HG02623 (cell line): ENCODE results near the gene ZIC2.

Source experiments
- ATAC-seq: cut with Tn5 transposase; IDR thresholded peaks from one replicate; pipeline ENCODE4 v1.9.1; 2021; ENCODE audit warnings: moderate library complexity; ENCODE audit not compliant: unreplicated experiment

The ZIC2 gene

DNA sequence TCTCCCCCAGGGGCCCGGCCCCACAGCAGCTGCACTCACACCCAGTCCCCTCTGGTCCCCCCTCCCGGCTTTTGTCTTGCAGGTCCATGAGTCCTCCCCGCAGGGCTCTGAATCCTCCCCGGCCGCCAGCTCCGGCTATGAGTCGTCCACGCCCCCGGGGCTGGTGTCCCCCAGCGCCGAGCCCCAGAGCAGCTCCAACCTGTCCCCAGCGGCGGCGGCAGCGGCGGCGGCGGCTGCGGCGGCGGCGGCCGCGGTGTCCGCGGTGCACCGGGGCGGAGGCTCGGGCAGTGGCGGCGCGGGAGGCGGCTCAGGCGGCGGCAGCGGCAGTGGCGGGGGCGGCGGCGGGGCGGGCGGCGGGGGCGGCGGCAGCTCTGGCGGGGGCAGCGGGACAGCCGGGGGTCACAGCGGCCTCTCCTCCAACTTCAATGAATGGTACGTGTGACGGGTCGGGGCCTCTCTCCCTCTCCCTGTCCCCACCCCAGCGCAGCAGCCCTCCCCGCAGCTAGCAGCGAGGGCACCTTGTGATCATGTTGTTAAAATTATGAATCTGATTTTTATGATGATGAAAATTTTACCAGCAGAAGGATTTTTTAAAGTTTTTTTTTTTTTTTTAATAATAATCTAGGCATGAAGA lies 3.8 kb downstream of the ZIC2 start:
- ATAC-seq = no peak

DNA sequence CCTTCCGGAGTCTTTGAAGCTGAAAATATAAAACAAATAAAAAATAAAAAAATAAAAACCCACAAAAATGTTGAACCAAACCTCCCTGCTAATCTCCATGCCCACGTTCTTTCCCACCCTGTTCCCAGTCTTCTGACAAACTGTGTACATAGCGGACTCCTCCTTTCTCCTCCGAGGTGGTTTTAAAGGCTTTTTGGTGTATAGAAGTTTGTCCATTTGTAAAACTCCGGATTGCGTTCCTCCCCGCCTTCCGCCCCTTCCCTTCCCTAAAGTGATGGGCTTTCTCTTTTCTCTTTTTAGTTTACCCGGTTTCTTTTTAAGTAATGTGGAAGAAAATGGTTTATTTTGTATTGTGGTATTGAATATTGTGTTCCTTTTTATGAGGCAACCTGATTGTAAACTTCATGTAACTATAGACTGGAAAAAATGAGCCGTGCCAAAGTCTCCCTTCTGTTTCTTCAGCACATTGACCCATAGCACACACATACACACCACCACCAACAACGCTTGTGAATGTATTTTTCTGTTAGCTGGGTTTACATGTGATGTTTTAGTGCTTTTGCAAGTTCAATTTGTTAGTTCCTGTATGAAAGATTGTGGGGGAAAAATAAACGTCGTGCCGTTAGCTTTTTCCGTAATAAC lies 4.4 kb downstream of the ZIC2 start:
- no peak for ATAC-seq

DNA sequence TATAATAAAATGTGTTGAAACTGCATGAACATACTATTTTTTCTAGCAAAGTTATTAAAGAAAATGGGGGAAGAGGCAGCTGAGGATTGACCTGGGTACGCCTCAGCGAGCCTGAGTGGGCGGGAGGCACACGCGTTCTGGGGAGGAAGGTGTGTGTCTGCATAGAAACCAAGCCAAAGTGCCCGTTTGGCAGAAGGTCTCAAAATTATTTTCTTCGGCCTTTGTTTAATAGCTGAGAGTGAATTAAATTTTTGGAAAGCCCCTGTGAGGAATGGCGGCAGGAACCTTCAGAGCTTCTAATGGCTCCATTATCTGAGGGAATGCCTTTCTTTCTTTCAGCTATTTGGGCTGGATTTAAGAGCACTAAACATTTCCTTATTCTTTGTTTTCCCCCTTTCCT lies 5.2 kb downstream of the ZIC2 start:
- no peak for ATAC-seq

DNA sequence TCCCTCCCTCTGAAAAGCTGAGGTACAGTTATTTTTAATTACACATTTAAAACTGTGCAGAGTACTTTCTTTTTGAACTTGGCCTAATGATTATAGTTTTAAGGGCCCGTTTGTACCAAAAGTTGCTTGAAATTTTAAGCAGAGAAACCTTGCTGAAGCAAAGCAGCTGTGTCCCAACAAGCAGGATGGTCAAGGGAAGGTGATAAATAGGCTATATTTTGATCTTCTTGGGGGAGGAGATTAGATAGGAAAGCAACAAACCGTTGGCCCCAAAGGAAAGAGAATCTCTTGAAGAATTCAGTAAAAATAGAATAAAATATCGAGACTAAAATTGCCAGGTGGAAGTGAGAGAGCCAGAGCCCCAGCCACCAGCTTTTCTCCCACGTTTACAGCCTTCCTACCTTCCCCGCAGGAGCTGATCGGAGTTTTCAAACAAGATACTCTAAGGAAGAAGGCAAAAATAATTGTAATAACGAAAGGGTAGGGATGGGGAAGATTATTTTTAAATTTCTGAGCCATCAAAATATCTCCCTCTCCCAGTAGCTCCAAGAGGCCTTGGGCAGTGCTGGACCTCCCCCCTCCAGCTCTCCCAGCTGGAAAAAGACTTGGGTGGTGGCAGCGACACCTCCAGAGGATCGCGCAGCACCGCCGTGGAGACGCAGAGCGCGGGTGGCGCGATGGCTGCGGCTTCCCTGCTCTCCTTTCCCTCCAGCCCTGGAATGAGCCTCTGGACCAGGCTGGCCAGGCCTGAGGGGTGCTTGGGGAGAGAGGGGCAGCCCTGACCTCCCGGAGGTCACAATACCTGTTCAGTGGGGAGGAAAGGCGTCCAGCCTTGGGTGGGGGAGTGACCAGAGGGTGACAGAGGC lies 5.8 kb downstream of the ZIC2 start:
- no peak for ATAC-seq

DNA sequence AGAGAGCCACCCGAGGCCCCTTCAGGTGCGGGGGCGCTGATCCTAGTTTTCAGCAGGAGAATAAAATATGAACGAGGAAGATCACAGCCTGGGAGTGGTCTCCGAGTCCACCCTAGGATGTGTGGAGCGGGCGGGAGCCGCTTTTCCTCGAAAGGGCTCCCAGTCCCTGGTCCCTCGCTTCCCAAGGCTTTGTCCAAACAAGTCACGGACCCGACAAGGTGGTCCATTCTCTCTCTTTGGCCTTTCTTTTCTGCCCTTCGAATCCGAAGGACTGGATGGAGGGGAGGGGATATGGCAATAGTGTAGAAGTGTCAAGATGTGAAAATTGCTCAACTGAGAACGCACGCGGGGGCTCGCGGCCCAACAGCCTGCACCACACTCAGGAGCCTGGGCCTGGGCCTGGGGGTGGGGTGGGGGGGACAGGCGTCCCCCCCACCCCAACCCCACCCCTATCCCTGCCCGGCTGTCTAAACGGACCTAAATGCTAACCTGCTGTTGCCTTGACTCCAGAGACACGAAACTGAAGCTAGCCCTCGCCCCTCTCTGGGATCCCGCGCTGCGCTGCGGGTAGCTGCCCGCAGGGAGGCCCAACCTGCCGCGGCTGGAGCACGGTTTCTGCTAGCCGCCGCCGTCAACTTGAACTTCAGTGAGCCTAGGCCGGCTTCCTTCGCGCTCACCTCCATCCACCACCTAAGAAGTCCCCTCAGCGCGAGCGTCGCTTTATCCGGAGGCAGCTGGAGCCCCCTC lies 7.1 kb downstream of the ZIC2 start:
- no peak for ATAC-seq

DNA sequence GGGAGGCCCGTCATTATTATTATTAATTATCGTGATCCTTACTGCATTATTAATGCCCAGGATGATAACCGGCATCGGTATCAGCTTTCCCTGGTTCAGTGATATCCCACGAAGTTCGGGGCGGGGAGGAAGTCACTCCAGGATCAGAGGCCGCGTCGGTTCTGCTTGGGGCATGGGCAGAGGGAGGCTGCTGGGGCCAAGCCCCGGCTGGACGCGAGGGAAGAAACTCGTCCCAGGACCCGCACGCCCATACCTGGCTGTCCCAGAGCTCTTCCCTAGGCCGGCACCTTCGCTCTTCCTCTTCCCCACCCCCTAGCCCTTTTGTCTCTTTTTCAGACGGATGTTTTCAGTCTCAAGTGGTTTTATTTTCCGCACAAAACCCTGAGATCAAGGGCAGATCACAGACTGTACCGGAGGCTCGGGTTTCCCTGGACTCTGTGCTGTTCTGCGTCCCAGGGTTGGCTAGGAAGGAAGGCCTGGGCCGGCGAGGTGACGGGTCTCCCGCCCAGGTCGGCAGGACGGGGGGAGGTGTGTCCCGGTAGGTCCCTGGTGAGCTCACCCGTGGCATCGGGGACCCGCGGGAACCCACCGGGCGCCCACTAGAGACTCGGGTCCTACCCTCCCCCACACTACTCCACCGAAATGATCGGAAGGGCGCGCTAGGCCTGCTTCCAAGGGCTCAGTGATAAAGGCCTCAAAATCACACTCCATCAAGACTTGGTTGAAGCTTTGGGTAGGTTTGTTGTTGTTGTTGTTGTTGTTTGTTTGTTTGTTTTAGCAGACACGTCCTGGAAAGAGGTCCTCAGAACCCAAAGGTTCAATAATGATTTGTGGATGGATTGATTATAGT lies 7.9 kb downstream of the ZIC2 start:
- ATAC-seq = no peak

DNA sequence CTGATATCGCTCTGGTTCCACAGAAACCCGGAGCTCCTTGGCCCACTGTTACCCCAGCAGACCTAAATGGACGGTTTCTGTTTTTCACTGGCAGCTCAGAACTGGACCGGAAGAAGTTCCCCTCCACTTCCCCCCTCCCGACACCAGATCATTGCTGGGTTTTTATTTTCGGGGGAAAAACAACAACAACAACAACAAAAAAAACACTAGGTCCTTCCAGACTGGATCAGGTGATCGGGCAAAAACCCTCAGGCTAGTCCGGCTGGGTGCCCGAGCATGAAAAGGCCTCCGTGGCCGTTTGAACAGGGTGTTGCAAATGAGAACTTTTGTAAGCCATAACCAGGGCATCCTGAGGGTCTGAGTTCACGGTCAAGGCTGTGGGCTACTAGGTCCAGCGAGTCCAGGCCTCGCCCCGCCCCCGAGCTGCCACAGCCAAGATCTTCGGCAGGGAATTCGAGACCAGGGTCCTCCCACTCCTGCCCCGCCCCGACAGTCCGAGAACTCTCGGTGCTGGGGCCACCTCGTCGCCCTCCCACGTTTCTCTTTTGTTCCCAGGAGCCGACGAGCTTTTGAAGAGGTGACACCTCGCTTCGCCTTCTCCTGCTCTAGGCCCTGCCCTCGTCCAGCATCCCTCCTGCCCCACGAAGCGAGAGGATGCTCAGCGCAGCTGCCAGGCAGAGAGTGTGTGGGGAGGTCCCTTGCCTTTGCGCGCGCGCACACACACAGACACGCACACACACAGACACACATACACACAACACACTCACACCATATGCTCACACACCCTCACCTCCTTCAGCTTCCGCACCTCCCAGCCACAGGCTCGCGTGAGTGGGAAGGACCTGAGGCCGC lies 8.8 kb downstream of the ZIC2 start:
- ATAC-seq = no peak

DNA sequence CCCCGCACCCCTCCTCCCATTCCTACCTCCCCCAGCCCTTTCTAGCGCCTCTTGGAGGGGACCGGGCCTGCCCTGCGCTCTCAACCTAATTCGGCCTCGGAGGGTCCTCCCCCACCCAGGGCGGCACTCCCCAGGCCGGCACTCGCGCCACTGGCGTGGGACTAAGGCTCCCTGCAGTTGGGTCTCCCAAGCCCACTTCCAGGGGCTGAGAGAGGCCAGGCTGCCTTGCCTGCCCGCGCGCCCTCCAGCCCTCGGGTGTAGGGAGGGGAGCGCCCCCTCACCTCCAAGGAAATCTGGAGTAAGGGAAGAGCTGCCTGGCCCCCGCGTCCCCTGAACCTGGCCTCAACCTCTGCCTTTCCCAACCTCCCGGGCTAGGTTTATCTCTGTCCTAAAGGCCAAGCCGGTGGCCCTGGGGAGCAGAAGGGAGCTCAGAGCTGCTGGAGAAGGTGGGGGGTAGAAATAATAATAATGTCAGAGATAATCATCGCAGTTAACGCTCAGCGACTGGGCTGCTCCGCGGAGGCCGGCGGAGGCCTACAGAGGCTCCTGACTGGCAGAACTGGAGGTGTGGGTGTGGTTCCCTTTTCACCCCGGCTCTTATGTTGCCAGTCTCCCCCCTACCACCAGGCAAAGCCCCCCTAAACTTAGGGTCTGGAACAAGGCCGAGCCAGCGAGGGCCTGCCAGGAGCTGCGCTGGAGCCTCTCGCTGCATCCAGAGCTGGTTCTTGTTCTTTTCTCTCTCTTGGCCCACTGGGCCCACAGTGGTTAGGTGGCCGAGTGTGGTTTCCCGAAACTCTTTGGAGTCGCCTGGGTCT lies 9.6 kb downstream of the ZIC2 start:
- ATAC-seq = no peak

DNA sequence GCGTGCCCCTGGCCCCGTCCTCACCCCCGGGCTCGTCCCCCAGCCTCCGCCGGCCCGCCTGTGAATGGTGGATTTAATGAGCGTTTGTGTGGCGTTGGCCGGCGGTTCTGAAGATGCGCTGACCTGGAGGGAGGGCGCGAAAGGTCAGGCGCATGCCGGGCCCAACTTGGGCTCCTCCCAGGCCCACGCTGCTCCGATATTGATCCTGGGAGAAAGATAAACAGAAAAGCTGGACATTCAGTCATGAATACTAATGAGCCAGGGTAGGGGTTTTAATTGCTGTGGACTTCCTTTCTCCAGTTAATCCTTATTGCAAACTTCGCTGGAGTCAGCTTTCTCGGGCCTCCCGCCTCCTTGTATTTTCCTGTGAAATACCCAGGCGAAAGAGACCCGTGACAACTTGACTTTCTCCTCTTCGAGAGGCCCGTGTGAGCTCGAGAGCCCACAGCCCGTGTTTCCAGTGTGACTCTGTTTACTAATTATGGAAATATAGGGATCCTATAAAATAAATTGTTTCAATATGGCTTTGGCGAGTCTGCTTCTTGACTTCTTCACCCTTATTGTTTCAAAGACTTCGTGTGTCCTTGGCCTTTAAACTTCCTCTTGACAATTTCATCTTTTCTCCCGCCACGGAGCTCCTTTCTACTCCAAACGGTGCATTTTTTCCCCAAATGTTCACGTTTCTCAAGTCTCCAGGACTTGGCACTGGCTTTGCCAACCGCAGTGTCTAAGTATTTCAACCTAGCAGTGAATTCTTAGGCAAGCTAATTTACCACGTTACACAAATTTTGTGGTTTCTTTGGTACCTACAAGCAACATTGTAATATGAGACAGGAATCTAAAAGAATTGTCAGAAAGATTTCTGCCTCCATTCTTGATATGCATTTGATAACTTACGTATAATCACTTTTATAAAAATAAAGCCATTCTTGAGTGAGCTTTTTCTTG lies 10.5 kb downstream of the ZIC2 start:
- no peak for ATAC-seq

DNA sequence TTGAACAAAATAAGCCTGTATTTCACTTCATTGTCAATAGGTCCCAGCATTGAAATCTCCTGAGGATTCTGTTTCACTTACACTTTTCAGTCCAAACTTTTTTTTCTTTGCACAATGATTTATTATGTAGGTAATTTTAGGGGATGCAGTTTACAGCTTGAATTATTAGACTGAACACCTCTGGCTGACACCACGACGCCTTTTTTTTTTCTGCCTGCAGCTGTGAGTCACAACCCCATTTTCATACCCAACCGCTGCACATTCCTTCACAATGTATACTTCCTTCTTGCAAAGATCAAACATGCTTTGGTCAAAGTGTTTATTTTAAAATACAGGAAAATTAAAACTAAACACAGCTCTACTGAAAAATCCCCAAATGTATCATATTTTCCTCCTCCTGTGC lies 11.4 kb downstream of the ZIC2 start:
- ATAC-seq = no peak

DNA sequence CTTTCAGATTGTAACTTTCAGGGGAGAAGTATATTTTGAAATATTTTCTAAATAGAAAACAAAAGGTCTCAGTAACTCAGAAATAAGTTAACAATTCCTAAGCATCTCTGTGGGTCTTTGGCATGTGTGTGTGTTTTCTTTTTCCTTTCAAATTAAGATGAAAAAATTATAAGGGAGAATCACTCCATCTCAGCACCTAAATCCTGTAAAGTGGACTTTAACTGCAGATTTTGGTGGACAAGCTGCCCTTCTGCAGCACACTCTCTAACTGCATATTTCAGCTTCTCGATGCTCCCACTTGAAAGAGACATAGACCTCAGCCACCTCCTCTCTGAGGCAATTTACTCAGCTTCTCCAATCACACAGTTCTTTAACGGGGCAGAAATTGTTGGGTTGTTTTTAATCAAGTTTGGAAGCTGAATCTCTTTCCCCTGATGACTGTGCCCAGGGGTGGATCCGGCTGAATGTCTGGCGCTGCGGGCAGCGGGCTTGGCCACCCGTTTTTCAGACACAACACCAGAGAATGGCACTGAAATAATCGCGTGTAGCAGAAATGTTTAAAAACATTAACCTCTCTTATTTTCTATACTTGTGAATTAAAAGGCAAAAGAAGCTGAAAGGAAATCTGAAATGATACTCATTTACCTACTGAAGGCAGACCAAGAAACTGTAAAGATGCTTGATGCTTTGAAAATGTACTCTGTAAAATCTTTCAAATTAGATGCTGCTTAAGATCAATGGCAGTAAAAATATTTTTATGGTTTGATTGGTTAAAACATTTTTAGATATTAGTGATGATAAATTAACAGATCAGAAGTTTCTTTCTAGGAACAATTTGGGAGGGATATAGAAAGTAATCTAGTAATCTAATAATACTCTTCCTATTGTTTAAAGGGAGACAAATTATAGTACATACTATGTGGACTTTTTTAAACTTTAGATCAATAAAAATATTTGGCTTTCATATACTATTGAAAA lies 12.4 kb downstream of the ZIC2 start:
- no peak for ATAC-seq

DNA sequence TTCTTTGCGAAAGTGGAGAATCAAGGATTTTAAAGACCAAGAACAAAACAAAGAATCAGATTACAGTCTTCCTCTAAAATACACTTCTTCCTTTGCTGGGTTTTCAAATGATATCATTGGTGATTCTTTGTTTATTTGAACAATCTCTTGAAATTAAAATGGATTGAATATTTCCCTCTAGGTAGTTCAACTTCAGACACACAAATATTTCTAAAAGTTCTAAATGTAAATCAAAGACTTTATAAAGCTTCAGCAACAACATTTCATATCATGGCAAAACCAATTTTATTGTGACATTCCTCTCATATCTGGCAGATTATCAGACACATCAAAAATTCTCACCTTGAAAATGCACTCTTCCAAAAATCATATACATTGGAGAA lies 13.0 kb downstream of the ZIC2 start:
- ATAC-seq = no peak

DNA sequence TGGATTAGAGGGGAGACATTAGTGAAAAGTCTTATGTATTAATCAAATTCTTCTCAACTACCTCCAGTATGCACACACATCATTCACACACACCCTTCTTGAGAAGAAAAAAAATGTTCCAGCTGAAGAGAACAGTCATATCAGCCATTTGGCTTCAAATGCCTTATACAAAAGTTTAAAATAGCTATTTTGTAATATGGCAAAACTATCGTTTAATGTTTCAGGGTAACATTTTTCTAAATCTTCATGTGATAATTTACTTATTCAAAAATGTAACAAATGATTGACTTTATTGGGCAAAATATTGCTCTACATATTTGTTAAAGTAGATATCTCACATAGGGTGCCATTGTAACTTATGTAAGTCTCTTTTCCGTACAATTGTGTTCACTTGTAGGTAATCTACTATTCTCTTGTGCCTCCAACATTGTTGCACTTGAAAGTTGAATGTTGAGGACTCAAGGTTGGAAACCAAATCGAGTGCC lies 13.6 kb downstream of the ZIC2 start:
- ATAC-seq = no peak

DNA sequence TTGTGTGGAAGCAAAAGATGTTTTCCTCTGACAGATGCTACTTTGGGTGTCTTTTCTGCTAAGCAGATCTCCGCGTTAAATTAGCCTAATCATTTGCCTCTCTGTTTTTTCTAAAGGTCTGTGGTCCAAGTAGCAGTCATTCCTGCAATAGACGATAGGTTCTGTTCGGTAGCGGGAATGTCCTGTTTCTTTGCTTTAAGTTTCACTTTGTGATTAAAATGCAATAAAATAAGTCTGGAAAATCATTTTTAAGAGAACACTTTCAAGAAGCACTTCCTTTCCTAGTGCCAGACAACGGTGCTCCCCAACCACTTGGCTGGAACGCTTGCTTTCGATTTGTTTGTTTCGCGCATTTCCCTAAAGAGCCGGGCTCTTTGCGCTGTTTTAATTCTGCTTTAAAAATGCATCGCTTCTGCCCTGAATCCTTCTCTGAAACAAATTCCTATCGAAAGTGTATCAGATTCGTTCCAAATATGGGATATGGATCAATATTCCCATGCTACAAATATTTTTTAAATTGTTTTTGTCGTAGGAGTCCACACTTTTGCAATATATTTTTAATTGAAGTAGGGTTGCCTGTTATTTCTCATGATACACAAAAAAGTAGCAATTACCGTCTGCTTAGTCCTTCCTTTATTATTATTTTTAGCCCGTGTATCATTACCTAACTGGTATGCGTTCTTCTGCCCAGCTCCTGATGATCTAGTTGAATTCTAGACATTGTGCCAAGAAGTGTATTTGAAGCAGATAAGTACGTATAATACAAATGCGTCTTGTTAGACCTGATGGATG lies 14.2 kb downstream of the ZIC2 start:
- ATAC-seq = no peak

DNA sequence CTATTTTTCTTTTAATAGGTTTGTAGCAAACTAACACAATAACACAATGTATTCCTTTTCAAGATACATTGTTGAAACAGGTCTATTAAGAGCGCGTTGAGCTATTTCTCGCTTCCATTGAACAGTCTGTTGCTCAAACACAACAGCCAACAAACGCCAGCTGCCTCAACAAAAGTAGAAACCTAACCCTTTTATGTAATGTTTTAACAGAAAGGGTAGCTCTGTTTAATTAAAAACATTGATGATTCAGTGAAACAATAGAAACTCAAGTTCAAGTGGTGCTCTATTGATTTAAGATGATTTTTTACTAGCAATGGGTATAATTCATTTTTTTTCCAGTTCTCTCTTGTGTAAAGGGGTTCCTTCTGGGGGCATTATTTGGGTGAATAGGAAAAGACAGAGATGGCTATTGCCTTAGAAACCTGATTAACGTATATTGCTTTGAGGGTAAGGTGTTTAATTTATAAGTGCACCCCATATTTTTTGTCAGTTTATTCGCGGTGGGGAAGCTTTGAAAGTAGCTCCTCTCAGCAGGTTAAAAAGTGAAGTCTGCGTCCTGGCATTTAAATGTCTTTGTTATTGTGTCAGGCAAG lies 14.9 kb downstream of the ZIC2 start:
- ATAC-seq = no peak
